Nephron (organoid): ENCODE measurements around the gene SDR42E1.

Source experiments
- H3K27ac Mint-ChIP-seq, 3 experiments: 2 replicates each; pipeline ENCODE4 v1.8.0; 2020; ENCODE audit warnings: mixed read lengths in 3 of 3, mild to moderate bottlenecking in 2 of 3, moderate library complexity in 1 of 3
- H3K27me3 Mint-ChIP-seq: 2 replicates; pipeline ENCODE4 v1.8.0; 2021; ENCODE audit warnings: low read depth, mild to moderate bottlenecking, moderate library complexity, mixed read lengths
- H3K36me3 Mint-ChIP-seq: 2 replicates; pipeline ENCODE4 v1.8.0; 2020; ENCODE audit warnings: low read depth, mixed read lengths
- H3K4me1 Mint-ChIP-seq: 2 replicates; pipeline ENCODE4 v1.8.0; 2020; ENCODE audit warnings: mixed read lengths
- H3K4me3 Mint-ChIP-seq, 3 experiments: 2 replicates each; pipeline ENCODE4 v1.8.0; 2020; ENCODE audit warnings: mild to moderate bottlenecking in 3 of 3, mixed read lengths in 3 of 3, moderate library complexity in 2 of 3
- H3K9me3 Mint-ChIP-seq: 2 replicates; pipeline ENCODE4 v1.8.0; 2020; ENCODE audit warnings: mixed read lengths
- TF ChIP-seq, protein P1 (sequence below), 3 experiments: fragments of 200-600 bp; sonication (generic); IDR thresholded peaks; one replicate each; pipeline ENCODE4 v1.5.0; 2021; ENCODE audit warnings: antibody characterized with exemption in 3 of 3; ENCODE audit not compliant: unreplicated experiment in 3 of 3

The SDR42E1 gene

DNA sequence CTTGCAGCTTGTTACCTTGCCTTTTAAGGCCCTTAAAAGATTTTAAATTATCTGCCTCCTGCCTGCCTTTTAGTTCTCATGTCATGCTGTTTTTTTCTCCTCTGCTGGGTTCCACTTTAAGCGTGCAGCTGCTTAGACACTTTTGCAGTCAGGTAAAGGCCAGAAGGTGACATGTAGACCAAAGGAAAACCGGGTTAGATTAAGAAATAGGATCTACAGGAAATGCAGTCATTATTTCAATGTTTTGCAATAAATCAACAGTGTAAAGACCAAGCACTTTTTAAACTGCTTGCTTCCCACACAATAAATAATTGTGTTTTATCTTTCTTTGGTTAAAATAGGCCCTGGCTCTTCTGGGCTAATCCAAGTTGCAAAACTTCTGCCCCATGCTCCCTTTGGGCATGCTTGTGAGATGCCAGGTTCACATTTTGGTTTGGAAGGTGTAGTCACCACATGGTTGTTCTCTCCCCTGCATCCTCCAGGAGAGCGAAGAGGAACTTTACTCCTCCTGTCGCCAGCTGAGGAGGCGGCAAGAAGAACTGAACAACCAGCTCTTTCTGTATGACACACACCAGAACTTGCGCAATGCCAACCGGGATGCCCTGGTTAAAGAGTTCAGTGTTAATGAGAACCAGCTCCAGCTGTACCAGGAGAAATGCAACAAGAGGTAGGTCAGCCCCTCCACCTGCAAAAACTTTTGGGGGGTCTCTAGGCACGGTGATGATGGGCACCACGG lies 54.9 kb downstream of the SDR42E1 start:
- no peak overlapping the region for H3K4me3 Mint-ChIP-seq
- H3K36me3 Mint-ChIP-seq: peaks cover 21% of the 10 kb centered on the region
- H3K27ac Mint-ChIP-seq: no peak overlapping the region
- peaks cover 20% of the 10 kb centered on the region for H3K9me3 Mint-ChIP-seq
- H3K27me3 Mint-ChIP-seq: peaks cover 5% of the 10 kb centered on the region
- TF ChIP-seq, protein P1, sequence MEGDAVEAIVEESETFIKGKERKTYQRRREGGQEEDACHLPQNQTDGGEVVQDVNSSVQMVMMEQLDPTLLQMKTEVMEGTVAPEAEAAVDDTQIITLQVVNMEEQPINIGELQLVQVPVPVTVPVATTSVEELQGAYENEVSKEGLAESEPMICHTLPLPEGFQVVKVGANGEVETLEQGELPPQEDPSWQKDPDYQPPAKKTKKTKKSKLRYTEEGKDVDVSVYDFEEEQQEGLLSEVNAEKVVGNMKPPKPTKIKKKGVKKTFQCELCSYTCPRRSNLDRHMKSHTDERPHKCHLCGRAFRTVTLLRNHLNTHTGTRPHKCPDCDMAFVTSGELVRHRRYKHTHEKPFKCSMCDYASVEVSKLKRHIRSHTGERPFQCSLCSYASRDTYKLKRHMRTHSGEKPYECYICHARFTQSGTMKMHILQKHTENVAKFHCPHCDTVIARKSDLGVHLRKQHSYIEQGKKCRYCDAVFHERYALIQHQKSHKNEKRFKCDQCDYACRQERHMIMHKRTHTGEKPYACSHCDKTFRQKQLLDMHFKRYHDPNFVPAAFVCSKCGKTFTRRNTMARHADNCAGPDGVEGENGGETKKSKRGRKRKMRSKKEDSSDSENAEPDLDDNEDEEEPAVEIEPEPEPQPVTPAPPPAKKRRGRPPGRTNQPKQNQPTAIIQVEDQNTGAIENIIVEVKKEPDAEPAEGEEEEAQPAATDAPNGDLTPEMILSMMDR (IDR thresholded peaks at IDR 0.05; ENCODE audit: unreplicated experiment in 3 of 3): no peak
- H3K4me1 Mint-ChIP-seq: peaks cover 4% of the 10 kb centered on the region

DNA sequence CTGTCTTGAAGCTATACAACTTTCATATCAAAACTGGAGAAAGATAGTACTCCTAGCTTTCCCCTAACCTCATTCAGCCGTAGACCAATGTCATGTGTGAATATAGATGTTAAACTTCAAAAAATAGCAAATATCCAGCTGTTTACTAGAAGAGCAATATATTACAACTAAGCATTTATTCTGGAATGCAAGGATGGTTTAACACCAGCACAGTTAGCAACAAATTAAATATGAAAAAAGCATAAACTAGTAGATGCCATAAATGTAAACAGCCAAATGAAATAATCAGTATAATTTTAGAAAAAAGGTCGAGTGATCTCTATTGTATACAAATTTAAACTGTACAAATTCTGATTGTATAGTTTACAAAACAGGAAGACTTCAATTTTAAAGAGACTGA lies 59.7 kb downstream of the SDR42E1 start:
- Mint-ChIP-seq H3K4me3 (no peak overlapping the region), H3K4me1 (peaks cover 4% of the 10 kb centered on the region), H3K27me3 (no peaks in the 10 kb centered on the region), H3K9me3 (peaks cover 29% of the 10 kb centered on the region), H3K36me3 (peaks cover 29% of the 10 kb centered on the region), H3K27ac (no peak overlapping the region)
- TF ChIP-seq, protein P1 (IDR thresholded peaks at IDR 0.05; ENCODE audit: unreplicated experiment in 3 of 3): no peak

DNA sequence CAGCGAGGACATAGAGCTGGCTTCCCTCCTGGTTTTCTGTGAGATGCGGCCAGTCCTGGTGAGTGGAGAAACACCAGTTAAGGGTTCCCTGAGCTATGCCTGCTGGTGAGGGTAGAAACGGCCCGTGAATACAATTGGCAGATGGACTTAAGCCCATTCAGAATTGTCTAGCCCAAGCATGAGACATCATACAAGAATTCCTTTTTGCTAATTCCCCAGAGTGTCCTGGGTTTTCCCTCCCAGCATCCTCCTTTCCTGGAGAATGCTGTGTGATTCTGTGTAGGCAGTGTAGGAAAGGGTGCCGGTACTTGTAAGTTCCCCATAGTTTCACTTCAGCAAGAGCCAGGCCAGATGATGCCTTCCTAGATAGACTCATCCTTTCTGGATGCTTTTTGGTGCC lies 65.1 kb downstream of the SDR42E1 start:
- Mint-ChIP-seq H3K9me3 (peaks cover 7% of the 10 kb centered on the region), H3K4me3 (no peak overlapping the region), H3K4me1 (no peaks in the 10 kb centered on the region), H3K36me3 (peaks cover 11% of the 10 kb centered on the region), H3K27me3 (no peaks in the 10 kb centered on the region), H3K27ac (no peak overlapping the region)
- TF ChIP-seq, protein P1 (IDR thresholded peaks at IDR 0.05; ENCODE audit: unreplicated experiment in 3 of 3): no peak

DNA sequence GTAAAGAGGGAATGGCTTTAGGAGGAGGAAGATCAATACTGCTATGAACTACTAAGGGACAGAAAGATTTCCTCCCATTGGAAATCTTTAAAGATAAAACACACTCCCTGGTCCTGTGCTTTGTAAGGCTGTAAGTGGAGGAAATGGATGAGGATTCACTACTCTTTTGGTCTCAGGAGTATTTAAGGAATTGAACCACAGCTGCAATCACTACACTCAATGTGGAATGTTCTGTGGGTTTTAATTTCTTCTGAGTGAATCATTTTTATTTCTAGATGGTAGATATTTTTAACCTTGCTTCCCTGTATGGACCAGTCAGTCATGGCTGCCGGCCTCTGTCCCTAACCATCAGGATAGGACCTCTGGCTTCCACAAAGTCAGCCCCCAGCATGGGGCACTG lies 65.6 kb downstream of the SDR42E1 start:
- peaks cover 4% of the 10 kb centered on the region for H3K4me1 Mint-ChIP-seq
- no peaks in the 10 kb centered on the region for H3K27me3 Mint-ChIP-seq
- TF ChIP-seq, protein P1 (IDR thresholded peaks at IDR 0.05; ENCODE audit: unreplicated experiment in 3 of 3): no peak
- H3K4me3 Mint-ChIP-seq: no peak overlapping the region
- peaks cover 7% of the 10 kb centered on the region for H3K9me3 Mint-ChIP-seq
- no peak overlapping the region for H3K27ac Mint-ChIP-seq
- H3K36me3 Mint-ChIP-seq: peaks cover 10% of the 10 kb centered on the region

DNA sequence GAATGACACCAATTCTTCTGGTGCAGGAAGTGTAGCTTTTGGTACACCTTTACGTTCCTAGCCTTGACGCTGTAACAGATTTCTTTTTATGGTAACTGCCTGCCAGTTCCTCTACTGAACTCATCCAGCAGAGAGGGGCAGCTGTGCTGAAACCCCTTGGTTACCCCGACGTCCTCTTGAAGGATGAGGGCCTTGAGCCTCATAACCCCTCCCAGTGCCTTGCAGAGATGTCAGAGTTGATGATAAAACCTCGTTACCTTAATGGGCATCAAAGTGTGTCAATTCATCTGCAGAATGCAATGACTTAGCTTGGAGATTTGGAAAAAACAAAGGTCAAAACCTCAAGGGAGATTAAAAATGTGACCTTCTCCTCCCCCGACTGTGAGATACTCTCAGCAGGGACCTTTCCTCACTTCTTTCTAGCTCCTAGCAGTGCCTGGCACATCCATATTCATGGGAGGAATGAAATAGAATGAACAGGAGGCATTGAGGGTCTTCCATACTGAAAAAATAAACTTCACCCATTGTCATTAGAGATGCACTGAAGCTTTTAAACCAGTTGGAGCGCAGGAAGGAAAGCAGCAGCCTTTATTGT lies 69.2 kb downstream of the SDR42E1 start:
- H3K9me3 Mint-ChIP-seq: no peaks in the 10 kb centered on the region
- no peak overlapping the region for H3K4me3 Mint-ChIP-seq
- H3K27me3 Mint-ChIP-seq: peaks cover 7% of the 10 kb centered on the region
- H3K4me1 Mint-ChIP-seq: peaks cover 6% of the 10 kb centered on the region
- TF ChIP-seq, protein P1 (IDR thresholded peaks at IDR 0.05; ENCODE audit: unreplicated experiment in 3 of 3): no peak
- no peaks in the 10 kb centered on the region for H3K36me3 Mint-ChIP-seq
- H3K27ac Mint-ChIP-seq: no peak overlapping the region
